SK-N-SH (cell line): Measurements from ENCODE around the gene CAGE1. TPM values are rescaled to one million over a fixed set of nuclear protein-coding genes. Genes with fewer than 3 reads are reported as not detected.

Experiments used
- CTCF ChIA-PET: fragments of 300-600, 350-600 bp; formaldehyde crosslinking; extraction: SDS; loops from one replicate; lab custom pipeline; 2021; lab: Yijun Ruan, JAX
- POLR2A ChIA-PET: fragments of 350-600 bp; sonication (Branson Sonifier 250); formaldehyde crosslinking; extraction: SDS; loops from one replicate; lab custom pipeline; 2020; ENCODE audit warnings: antibody characterized with exemption, inconsistent platforms; lab: Yijun Ruan, JAX
- DNase-seq: peaks from one replicate; pipeline ENCODE4 v3.0.0; 2012
- H2AFZ ChIP-seq: fragments of 200-600 bp; sonication (generic); 2 replicates; pipeline ENCODE4 v1.8.1; 2016; ENCODE audit warnings: antibody characterized with exemption, mild to moderate bottlenecking, low read depth
- H3F3A ChIP-seq: fragments of 200-600 bp; sonication (generic); replicated peaks from 2 replicates; pipeline ENCODE3; 2016; ENCODE audit warnings: antibody characterized with exemption, mild to moderate bottlenecking; ENCODE audit not compliant: insufficient read depth
- H3K27ac ChIP-seq, 2 experiments: fragments of 200-500 bp in 1 of 2; fragments of 200-600 bp in 1 of 2; sonication (Bioruptor generic) in 1 of 2; sonication (generic), shearing (Covaris generic) in 1 of 2; 2 replicates each; pipeline versions ENCODE4 v1.5.1 to v1.6.1; 2014 to 2016; ENCODE audit warnings: low read depth in 2 of 2, inconsistent platforms in 1 of 2, low read length in 1 of 2, mild to moderate bottlenecking in 1 of 2, mixed read lengths in 1 of 2
- H3K27me3 ChIP-seq: fragments of 200-600 bp; sonication (generic), shearing (Covaris generic); 2 replicates; pipeline ENCODE4 v1.6.1; 2016; ENCODE audit warnings: mixed run types; ENCODE audit not compliant: insufficient read depth
- H3K36me3 ChIP-seq, 2 experiments: fragments of 200-500 bp in 1 of 2; fragments of 200-600 bp in 1 of 2; sonication (Bioruptor generic) in 1 of 2; sonication (generic) in 1 of 2; replicated peaks in 1 of 2; 2 replicates each; pipeline versions ENCODE3 to v1.5.1; 2014 to 2016; ENCODE audit warnings: low read length in 1 of 2, mild to moderate bottlenecking in 1 of 2; ENCODE audit not compliant: insufficient read depth in 2 of 2, control insufficient read depth in 1 of 2
- H3K4me1 ChIP-seq, 2 experiments: fragments of 200-500 bp in 1 of 2; fragments of 200-600 bp in 1 of 2; sonication (Bioruptor generic) in 1 of 2; sonication (generic), shearing (Covaris generic) in 1 of 2; 2 replicates each; pipeline versions ENCODE4 v1.5.1 to v1.6.1; 2014 to 2016; ENCODE audit warnings: low read depth in 1 of 2, low read length in 1 of 2, mixed run types in 1 of 2; ENCODE audit not compliant: insufficient read depth in 2 of 2, control insufficient read depth in 1 of 2
- H3K4me2 ChIP-seq: fragments of 200-600 bp; sonication (generic), shearing (Covaris generic); 2 replicates; pipeline ENCODE4 v1.6.1; 2017; ENCODE audit warnings: mixed run types
- H3K4me3 ChIP-seq, 2 experiments: fragments of 200-500 bp in 1 of 2; fragments of 200-600 bp in 1 of 2; sonication (Bioruptor generic) in 1 of 2; sonication (generic), shearing (Covaris generic) in 1 of 2; 2 replicates each; pipeline versions ENCODE4 v1.5.1 to v1.8.1; 2014 to 2016; ENCODE audit warnings: low read depth in 2 of 2, inconsistent platforms in 1 of 2, low read length in 1 of 2, mild to moderate bottlenecking in 1 of 2, mixed read lengths in 1 of 2, moderate library complexity in 1 of 2
- H3K79me2 ChIP-seq: fragments of 200-600 bp; sonication (generic); 2 replicates; pipeline ENCODE4 v1.8.1; 2017; ENCODE audit warnings: mild to moderate bottlenecking; ENCODE audit not compliant: insufficient read depth
- H3K9ac ChIP-seq: fragments of 200-600 bp; sonication (generic); 2 replicates; pipeline ENCODE4 v1.6.1; 2017; ENCODE audit warnings: mixed run types
- H3K9me2 ChIP-seq: fragments of 200-600 bp; sonication (generic); 2 replicates; pipeline ENCODE4 v1.6.1; 2017; ENCODE audit warnings: mixed run types
- H3K9me3 ChIP-seq: fragments of 200-600 bp; sonication (generic); 2 replicates; pipeline ENCODE4 v1.6.1; 2017; ENCODE audit warnings: mixed run types, mild to moderate bottlenecking, moderate library complexity
- H4K20me1 ChIP-seq: fragments of 200-600 bp; sonication (generic); 2 replicates; pipeline ENCODE4 v1.6.1; 2017; ENCODE audit warnings: mild to moderate bottlenecking, mixed run types; ENCODE audit not compliant: insufficient read depth
- EP300 ChIP-seq, 2 experiments: IDR thresholded peaks; 2 replicates each; pipeline versions ENCODE4 v1.4.0 to v1.6.1; 2012; ENCODE audit warnings: borderline replicate concordance in 1 of 2, low read depth in 1 of 2, low read length in 1 of 2
- FOXJ3 ChIP-seq: sonication (generic); formaldehyde crosslinking; IDR thresholded peaks from 2 replicates; pipeline ENCODE4 v1.5.1; 2020; ENCODE audit warnings: mild to moderate bottlenecking, missing genetic modification reagents
- FOXM1 ChIP-seq: IDR thresholded peaks from 2 replicates; pipeline ENCODE4 v1.4.0; 2012; ENCODE audit warnings: low read depth, mild to moderate bottlenecking
- MEF2A ChIP-seq: IDR thresholded peaks from 2 replicates; pipeline ENCODE4 v1.4.0; 2012; ENCODE audit warnings: low read depth, borderline replicate concordance
- NRF1 ChIP-seq: IDR thresholded peaks from 2 replicates; pipeline ENCODE4 v1.6.1; 2012; ENCODE audit warnings: low read depth, mild to moderate bottlenecking, low read length
- POLR2AphosphoS5 ChIP-seq: IDR thresholded peaks from 2 replicates; pipeline ENCODE4 v1.6.1; 2012; ENCODE audit warnings: low read depth, low read length
- RCOR1 ChIP-seq: fragments of 150-350 bp; IDR thresholded peaks from 2 replicates; pipeline ENCODE4 v1.6.1; 2017; ENCODE audit warnings: antibody characterized with exemption, low read length
- RFX5 ChIP-seq: IDR thresholded peaks from 2 replicates; pipeline ENCODE4 v1.6.1; 2012; ENCODE audit warnings: mild to moderate bottlenecking, improper control_type of control experiment, low read length
- TAF1 ChIP-seq: IDR thresholded peaks from 2 replicates; pipeline ENCODE4 v1.6.1; 2012; ENCODE audit warnings: low read depth, mild to moderate bottlenecking, low read length, moderate library complexity, borderline replicate concordance
- TCF12 ChIP-seq: IDR thresholded peaks from 2 replicates; pipeline ENCODE4 v1.4.0; 2012
- WGBS: methylation state at CpG from one replicate; pipeline ENCODE4 v1.1.6; 2017; ENCODE audit warnings: low lambda C conversion rate; 5-methylcytosine and 5-hydroxymethylcytosine counted together
- polyA plus RNA-seq, 3 experiments: library from polyadenylated mRNA; depleted of rRNA; stranded (reverse); fragments of >200 nt; gene quantifications; 2 replicates each; pipeline ENCODE4 v1.2.3, GENCODE V29; 2012
- TF ChIP-seq, protein P1 (sequence below): fragments of 150-350 bp; IDR thresholded peaks from 2 replicates; pipeline ENCODE4 v1.6.1; 2016; ENCODE audit warnings: mild to moderate bottlenecking, low read depth, low read length
- TF ChIP-seq, protein P2 (sequence below): fragments of 150-350 bp; IDR thresholded peaks from 2 replicates; pipeline ENCODE4 v1.6.1; 2017; ENCODE audit warnings: antibody characterized with exemption, low read length, low read depth, borderline replicate concordance
- TF ChIP-seq, protein P3 (sequence below): IDR thresholded peaks from 2 replicates; pipeline ENCODE4 v1.4.0; 2012; ENCODE audit warnings: low read depth, borderline replicate concordance

Gene CAGE1
- polyA plus RNA-seq, 1 of the 3 experiments (the other 2 are of a cell fraction): not detected

DNA sequence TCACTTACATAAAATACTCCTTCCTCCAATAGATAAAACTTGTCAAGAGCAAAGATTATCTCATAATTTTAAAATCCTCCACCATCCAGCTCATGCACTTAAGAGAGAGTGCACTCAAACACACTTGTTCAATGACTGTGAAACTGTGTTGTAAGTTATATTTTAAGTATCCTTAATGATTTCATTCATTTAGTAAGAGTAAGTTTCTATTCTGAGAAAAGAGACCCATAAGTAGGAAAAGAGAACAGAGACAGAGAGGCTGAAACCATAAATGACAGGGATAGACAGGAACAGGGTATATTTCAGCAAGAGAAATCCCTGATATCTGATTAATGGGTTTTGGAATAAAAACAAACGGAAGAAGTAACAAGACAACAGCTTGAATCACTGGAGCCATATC is 84.7 kb downstream of the CAGE1 start:
- no peak overlapping the region for H3K9ac ChIP-seq
- no peaks in the 10 kb centered on the region for H3K9me2 ChIP-seq
- H3K4me3 ChIP-seq: no peak overlapping the region
- H3K4me1 ChIP-seq: no peaks in the 10 kb centered on the region
- 100% methylated on average over 1 of the region's 1 CpG for WGBS
- DNase-seq: no peak
- H3K9me3 ChIP-seq: no peaks in the 10 kb centered on the region
- H4K20me1 ChIP-seq: peaks cover 18% of the 10 kb centered on the region
- TF ChIP-seq FOXJ3 (no peak), FOXM1 (no peak), TAF1 (no peak), MEF2A (no peak), EP300 (IDR thresholded peaks at IDR 0.05; ENCODE audit: borderline replicate concordance in 1 of 2, low read depth in 1 of 2, low read length in 1 of 2) (no peak), POLR2AphosphoS5 (no peak), RCOR1 (no peak), TCF12 (no peak)
- TF ChIP-seq, protein P1, sequence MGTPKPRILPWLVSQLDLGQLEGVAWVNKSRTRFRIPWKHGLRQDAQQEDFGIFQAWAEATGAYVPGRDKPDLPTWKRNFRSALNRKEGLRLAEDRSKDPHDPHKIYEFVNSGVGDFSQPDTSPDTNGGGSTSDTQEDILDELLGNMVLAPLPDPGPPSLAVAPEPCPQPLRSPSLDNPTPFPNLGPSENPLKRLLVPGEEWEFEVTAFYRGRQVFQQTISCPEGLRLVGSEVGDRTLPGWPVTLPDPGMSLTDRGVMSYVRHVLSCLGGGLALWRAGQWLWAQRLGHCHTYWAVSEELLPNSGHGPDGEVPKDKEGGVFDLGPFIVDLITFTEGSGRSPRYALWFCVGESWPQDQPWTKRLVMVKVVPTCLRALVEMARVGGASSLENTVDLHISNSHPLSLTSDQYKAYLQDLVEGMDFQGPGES: no peak
- TF ChIP-seq, protein P2, sequence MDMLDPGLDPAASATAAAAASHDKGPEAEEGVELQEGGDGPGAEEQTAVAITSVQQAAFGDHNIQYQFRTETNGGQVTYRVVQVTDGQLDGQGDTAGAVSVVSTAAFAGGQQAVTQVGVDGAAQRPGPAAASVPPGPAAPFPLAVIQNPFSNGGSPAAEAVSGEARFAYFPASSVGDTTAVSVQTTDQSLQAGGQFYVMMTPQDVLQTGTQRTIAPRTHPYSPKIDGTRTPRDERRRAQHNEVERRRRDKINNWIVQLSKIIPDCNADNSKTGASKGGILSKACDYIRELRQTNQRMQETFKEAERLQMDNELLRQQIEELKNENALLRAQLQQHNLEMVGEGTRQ: no peak
- H3K27me3 ChIP-seq: no peaks in the 10 kb centered on the region
- no peak overlapping the region for H3K27ac ChIP-seq
- no peak overlapping the region for H2AFZ ChIP-seq
- H3F3A ChIP-seq: no peaks in the 10 kb centered on the region
- ChIA-PET CTCF (no interaction called here), POLR2A (no interaction called here)
- H3K79me2 ChIP-seq: peaks cover 74% of the 10 kb centered on the region
- H3K36me3 ChIP-seq: peaks cover 72 to 74% of the 10 kb centered on the region in 2 experiments
- no peak overlapping the region for H3K4me2 ChIP-seq

DNA sequence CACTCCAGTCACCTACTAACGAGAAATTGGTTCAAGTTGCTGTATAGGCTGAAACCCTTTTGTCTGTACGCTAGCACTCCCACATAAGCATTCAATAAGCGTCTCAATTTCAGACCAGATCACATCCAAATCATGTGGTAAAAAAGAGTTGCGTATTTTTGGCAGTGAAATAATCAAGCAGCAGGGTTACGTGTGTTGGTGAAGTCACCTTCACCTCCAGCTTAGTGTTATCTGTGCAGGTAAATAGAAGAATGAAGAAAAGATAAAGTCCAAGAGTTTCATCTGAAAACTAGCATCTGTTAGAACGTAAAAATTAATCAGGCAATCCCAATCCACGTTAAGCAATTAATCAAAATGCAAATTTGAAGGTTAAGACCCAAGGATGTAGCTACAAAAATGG is 87.8 kb downstream of the CAGE1 start:
- Histone ChIP-seq H3F3A (peaks cover 10% of the 10 kb centered on the region), H3K9ac (no peak overlapping the region), H3K4me3 (no peak overlapping the region), H3K27me3 (no peaks in the 10 kb centered on the region), H3K4me2 (no peak overlapping the region), H3K9me2 (no peaks in the 10 kb centered on the region), H2AFZ (no peak overlapping the region), H4K20me1 (peaks cover 18% of the 10 kb centered on the region; the same call in 1 of the 2 replicates), H3K36me3 (peaks cover 68 to 81% of the 10 kb centered on the region in 2 experiments), H3K9me3 (no peaks in the 10 kb centered on the region), H3K27ac (no peak overlapping the region), H3K4me1 (no peaks in the 10 kb centered on the region; a peak in 1 of 4 replicates), H3K79me2 (peaks cover 51% of the 10 kb centered on the region)
- ChIA-PET CTCF (interaction anchor here (2.6 kb wide), 1 partner anchor 10 kb away, joined by 8 read pairs; no protein-coding TSS in a partner anchor), POLR2A (no interaction called here)
- WGBS: 86% methylated on average over 7 of the region's 7 CpGs
- DNase-seq: no peak
- TF ChIP-seq, protein P3, sequence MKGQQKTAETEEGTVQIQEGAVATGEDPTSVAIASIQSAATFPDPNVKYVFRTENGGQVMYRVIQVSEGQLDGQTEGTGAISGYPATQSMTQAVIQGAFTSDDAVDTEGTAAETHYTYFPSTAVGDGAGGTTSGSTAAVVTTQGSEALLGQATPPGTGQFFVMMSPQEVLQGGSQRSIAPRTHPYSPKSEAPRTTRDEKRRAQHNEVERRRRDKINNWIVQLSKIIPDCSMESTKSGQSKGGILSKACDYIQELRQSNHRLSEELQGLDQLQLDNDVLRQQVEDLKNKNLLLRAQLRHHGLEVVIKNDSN: no peak
- TF ChIP-seq RFX5 (no peak), EP300 (IDR thresholded peaks at IDR 0.05; ENCODE audit: borderline replicate concordance in 1 of 2, low read depth in 1 of 2, low read length in 1 of 2) (no peak), NRF1 (no peak)
